NCI-H2196 (cell line): ENCODE measurements around the gene WNT7A.

Source experiments
- DNase-seq: peaks from one replicate; lab custom pipeline; 2025; ENCODE audit not compliant: unreplicated experiment; lab: John Stamatoyannopoulos, UW

WNT7A gene

DNA sequence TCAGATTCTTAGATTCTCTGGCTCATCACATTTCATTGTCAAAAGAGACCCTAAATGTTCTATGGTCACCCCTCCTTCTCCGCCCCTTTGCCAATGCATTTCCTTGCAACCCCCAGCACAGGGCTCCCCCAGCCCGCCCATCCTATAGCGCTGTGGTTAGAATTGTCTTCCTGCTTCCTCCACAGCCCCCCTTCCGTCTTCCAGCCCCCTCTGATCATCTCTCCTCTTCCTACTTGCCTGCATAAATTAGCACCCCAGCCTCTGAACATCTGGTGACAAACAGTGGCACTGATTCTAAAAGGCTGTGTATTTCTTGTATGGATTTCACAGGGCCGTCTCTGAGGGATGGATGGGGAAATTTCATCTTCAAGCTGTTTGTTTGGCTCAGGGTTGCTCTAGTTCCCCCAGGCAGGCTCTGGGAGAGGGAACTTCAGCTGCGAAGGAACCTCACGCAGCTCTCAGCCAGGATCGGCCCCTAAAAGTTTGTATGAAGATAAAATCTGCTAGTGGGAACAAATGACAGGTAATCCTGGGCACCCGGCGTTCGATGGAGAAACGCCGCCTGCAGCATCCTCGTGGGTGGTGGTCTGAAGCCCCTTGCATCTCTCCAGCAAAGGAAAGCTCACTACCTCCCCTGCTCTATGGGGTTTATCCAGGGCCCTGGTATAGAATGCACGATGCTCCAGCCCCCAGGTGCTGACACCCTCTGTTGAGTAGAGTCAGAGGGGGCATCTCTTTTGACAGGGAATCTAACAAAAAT is 83.0 kb downstream of the WNT7A start:
- DNase-seq, result no peak

DNA sequence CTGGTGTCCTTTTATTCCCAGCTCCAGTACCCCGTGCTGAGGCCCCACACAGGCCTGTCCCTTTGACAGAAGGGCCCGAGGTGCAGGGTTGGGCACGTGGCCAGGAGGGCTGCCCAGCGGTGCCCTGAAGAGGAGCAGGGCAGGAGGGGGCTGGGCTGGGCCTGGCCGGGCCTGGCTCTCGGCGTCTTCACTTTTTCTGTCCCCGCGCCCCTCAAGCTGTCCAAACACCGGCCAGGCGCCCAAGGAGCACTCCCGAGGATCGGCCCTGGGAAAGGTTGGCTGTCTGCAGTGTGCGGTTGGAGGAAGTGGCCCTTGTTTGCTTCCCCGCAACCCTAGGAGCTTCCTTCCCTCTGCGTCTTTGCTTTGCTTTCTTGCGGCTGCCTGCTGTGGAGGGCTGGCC is 84.1 kb downstream of the WNT7A start:
- DNase-seq, result no peak

DNA sequence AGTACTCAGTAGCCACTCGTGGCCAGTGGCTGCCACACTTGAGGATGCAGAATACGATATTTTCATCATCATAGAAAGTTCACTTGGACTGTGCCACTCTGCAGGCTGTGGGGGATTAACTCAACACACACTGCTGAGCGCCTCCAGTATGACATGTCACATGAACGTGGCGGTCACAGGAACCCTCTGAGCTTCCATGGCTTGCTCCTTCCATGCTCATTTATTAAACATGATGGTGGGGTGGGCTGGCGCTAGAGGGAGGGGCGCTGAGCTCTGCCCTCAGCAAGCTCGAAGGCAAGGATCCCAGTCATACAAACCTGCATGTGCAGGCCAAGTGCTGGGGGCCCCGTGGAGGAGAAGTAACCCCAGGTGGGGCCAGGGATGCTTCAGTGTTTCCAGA is 85.5 kb downstream of the WNT7A start:
- no peak for DNase-seq

- DNase-seq, result no peak
Observed at GRCh38 chr3:13793451-13793850, 86.4 kb downstream of the WNT7A start.

- no peak for DNase-seq
Observed at GRCh38 chr3:13792512-13793371, 87.1 kb downstream of the WNT7A start.

GRCh38 chr3:13792051-13792490 is 87.8 kb downstream of the WNT7A start:
- DNase-seq, result no peak

GRCh38 chr3:13791198-13792050 is 88.4 kb downstream of the WNT7A start:
- DNase-seq, result no peak

DNA sequence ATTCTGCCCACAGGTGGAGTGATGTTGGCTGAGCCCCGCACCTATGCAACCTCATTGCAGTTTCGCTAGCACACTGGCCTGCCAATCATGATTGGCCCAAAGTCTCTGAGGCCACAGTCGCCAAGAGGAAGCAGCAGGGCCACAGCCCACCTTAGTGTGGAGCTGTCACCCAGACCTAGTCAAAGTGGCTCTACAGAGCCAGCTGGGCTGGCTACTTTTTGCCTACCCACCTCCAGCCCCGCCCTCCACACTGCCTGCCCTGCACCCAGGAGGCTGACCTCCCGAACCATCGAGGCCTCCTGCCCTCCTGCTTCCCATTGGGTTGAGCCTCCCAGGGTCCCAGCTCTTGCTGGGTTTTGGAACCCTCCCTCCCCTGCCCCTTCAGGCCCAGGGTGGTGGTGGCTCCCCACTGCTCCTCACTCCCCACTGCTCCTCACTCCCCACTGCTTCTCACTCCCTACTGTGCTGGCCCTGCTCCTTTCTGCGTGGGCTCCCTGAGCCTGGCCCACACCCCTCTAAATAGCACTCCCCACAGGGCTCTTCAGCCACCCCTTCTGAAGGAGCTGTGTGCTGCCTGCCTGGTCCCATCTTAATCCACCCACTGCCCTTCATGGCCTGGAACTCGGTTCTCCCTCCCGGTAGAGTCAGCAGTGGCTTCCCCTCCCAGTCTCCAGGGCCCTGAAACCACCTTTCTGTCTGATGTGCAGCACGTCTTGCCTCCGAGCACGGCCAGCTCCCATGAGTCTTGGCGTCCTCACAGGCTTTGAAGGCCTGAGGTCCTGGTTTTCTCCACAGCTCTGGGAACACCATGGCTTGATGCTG is 89.3 kb downstream of the WNT7A start:
- no peak for DNase-seq

DNA sequence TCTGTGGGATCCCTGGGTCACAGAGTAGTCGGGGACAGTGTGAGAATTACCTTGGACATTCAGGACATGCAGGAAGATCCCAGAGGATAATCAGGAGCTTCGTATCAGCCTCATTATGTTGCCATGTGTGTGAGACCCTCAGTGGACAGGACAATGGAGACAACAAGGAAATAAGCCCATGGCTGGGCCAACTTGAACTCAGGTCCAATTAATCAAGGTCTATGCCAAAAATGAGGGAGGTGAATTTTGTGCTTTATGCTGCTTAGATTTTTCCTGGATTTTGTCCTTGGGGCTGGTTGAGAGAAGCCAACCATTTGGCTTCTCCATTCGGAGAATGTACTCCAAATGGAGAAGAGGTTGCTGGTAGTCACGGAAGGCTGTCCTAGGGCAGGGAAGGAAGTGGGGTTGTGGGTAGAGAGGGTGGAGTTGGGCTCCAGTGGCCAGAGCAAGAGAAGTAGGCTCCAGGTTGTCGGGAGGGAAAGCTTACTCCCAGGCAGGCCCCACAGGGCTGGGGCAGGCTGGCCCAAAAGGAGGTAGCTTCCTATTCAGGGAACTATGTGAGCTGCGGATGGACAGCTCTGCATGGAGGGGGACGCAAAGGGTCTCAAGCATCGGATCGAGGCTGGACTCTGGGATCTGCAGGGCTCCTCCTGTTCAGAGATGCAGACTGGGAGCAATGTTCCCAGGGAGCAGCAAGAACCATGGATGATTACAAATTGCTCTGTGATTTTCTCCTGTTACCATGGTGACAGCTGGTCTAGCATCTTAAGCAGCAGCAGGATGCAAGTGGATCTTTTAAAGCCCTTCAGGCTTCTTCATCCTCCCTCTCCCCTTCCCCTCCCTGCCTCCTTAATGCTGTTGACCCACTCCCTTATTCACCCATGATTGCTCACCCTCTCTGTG is 91.1 kb downstream of the WNT7A start:
- no peak for DNase-seq

DNA sequence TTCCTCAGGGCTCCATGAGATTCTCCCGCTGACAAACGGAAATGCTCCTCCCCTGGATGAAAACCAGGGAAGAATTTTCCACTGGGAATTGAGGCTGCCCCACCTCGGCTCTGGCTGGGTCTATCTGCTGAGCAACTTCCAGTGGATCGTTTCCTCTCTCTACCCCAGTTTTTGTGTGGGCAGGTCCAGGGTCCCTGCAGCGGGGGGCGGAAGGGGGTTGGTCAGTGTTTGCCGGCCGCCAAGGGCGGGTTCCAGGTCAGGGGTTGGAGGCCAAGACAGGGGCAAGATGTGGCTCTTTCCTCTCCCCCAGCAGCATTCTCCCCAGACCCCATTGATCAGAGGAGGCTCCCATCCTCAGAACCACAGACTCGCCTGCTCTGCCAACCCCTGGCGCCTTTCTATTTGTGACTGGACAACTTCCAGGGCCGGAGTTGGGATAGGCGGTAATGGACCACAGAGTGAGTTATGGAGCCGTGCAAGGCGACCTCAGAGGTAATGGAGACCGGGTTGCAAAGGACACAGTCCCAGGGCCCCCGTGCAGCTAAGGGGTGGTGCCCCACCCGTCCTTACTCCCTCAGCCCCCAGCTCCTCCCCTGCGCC is 92.2 kb downstream of the WNT7A start:
- no peak for DNase-seq

- DNase-seq, result no peak
Observed at GRCh38 chr3:13786811-13787210, 93.1 kb downstream of the WNT7A start.

- no peak for DNase-seq
Observed at GRCh38 chr3:13785853-13786436, 93.9 kb downstream of the WNT7A start.

- DNase-seq, result no peak
Observed at GRCh38 chr3:13785351-13785750, 94.5 kb downstream of the WNT7A start.

GRCh38 chr3:13783476-13783875 is 96.4 kb downstream of the WNT7A start:
- no peak for DNase-seq

- no peak for DNase-seq
Observed at GRCh38 chr3:13782501-13782900, 97.4 kb downstream of the WNT7A start.

DNA sequence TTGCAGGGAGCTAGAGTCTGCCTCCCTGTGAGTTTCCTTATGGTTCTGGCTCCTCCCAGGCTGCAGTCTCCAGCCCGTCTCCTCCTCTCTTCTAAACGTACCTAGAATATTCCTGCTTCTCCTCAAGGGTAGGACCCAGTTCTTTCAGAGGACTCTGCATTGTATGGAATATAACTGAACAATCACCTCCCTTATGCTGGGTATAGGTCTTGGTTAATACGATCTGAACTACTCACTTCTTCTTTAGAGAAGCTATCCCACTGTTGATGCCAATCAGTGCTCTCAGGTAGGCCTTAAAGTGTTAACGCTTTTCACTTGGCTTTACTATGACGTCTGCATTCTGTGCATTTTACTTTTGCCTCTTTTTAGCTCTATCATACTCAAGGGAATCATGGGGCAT is 98.5 kb downstream of the WNT7A start:
- no peak for DNase-seq

DNA sequence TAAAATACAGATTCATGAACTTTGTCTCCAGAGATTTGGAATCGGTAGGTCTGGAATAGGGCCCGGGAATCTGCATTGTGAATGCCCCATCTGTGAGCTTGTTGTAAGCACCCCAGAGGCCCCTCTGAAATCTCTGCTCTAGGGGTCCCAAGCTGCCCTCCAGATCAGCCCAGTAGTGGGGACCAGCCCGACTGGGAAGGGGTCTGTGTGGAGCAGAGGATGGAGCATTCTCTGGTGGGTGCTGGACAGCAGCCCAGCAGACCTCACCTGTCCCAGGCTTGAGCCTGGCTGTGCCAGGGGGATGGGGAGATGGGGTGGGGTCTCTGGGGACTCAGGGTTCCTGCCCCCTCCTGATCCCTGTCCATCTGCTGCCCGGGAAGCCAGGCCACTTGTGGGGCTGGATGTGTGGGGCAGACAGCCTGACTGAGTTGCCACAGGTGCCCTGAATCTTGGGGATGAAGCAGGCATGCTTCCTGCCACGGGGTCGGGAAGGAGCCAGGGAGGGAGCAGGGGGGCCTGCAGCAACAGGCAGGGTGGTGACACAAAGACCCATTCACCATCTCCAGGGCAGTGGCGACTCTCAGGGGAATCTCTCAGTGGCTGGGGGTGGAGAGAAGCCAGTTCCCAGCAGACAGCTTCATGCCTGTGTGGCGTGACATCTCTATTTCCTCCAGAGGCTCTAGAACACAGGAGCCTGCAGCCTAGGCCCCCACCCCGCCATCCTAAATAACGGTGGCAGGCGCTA is 99.3 kb downstream of the WNT7A start:
- DNase-seq, result no peak
